Stomach (tissue), 9 donors: ENCODE results near the gene MRPL45. TPM values are rescaled to one million over a fixed set of nuclear protein-coding genes. Genes with fewer than 3 reads are reported as not detected.

ENCODE experiments used
- DNase-seq, 2 donors: peaks; one replicate each; pipeline versions ENCODE4 v3.0.0 to v3.0.0-alpha.2; 2013 to 2019
- H3K27ac ChIP-seq, 5 donors: fragments of 200-600 bp in 4 of 5; sonication (generic) in 4 of 5; one replicate each; pipeline ENCODE4 v1.5.1; 2013 to 2019; ENCODE audit warnings: mild to moderate bottlenecking in 1 of 5, moderate library complexity in 1 of 5
- H3K27me3 ChIP-seq, 3 donors: fragments of 200-600 bp; sonication (generic); one replicate each; pipeline ENCODE4 v1.5.1; 2017 to 2019; ENCODE audit warnings: mixed run types in 1 of 3
- H3K36me3 ChIP-seq, 4 donors: fragments of 200-600 bp; sonication (generic); 1 replicate in 3 of 4; 2 replicates in 1 of 4; pipeline ENCODE4 v1.5.1; 2016 to 2019
- H3K4me1 ChIP-seq, 4 donors: fragments of 200-600 bp; sonication (generic); one replicate each; pipeline ENCODE4 v1.5.1; 2016 to 2019
- H3K4me3 ChIP-seq, 4 donors: fragments of 200-600 bp; sonication (generic) in 3 of 4; one replicate each; pipeline ENCODE4 v1.5.1; 2016 to 2019; ENCODE audit warnings: mild to moderate bottlenecking in 1 of 4
- H3K9me3 ChIP-seq, 4 donors: fragments of 200-600 bp; sonication (generic); one replicate each; pipeline ENCODE4 v1.5.1; 2016 to 2019
- CTCF ChIP-seq, 7 experiments: fragments of 450-650 bp in 4 of 7; fragments of 200-600 bp in 3 of 7; sonication (generic) in 3 of 7; IDR thresholded peaks; one replicate each; pipeline ENCODE4 v1.5.1; 2016 to 2019; ENCODE audit warnings: antibody characterized with exemption in 7 of 7, control low read depth in 2 of 7, mild to moderate bottlenecking in 1 of 7
- EP300 ChIP-seq: sonication (generic); formaldehyde crosslinking; IDR thresholded peaks from one replicate; pipeline ENCODE4 v1.6.1; 2017; ENCODE audit warnings: antibody characterized with exemption
- POLR2A ChIP-seq, 4 donors: fragments of 450-650 bp; IDR thresholded peaks; one replicate each; pipeline ENCODE4 v1.6.1; 2016; ENCODE audit warnings: antibody characterized with exemption in 4 of 4, control low read depth in 2 of 4, mild to moderate bottlenecking in 1 of 4, moderate library complexity in 1 of 4
- POLR2AphosphoS5 ChIP-seq, 3 donors: sonication (generic); formaldehyde crosslinking; IDR thresholded peaks; one replicate each; pipeline ENCODE4 v1.6.1; 2016; ENCODE audit warnings: antibody characterized with exemption in 3 of 3
- WGBS, 5 donors: extraction: QIAGEN DNeasy Blood & Tissue Kit in 3 of 5; methylation state at CpG; one replicate each; pipeline versions ENCODE4 v1.1.5 to v1.1.7; 2013 to 2018; 5-methylcytosine and 5-hydroxymethylcytosine counted together
- intact Hi-C: fragments of 100-400 bp; cut with DNase I; formaldehyde crosslinking; loops from one replicate; pipeline ENCODE4 v1.15.1; 2023; ENCODE audit warnings: low total_unique reads
- polyA plus RNA-seq, 3 donors: library from polyadenylated mRNA; stranded (reverse); fragments of 200-250 nt; gene quantifications; one replicate each; pipeline ENCODE4 v1.2.3, GENCODE V29; 2013
- total RNA-seq, 5 donors: library from RNA; depleted of rRNA; stranded (reverse); fragments of >200 nt; gene quantifications; one replicate each; pipeline versions ENCODE4 v1.1.0 to v1.2.3, GENCODE V29; 2014 to 2016
- donor health status: healthy with polysubstance abuse.
- donor health status: Bipolar disorder and iron deficiency.
- donor health status: healthy.

The MRPL45 gene
- total and polyA plus RNA-seq, 8 donors: 5.4 to 49.2 (median 22.8) TPM

- H3K4me3 ChIP-seq: no peak overlapping the region
- intact Hi-C loops: no loop called here
- WGBS, 5 donors: 87 to 94% (median 90%) methylated on average over 4 to 7 of the region's 7 CpGs
Observed at GRCh38 chr17:38332735-38333134, 35.8 kb downstream of the MRPL45 start.

DNA sequence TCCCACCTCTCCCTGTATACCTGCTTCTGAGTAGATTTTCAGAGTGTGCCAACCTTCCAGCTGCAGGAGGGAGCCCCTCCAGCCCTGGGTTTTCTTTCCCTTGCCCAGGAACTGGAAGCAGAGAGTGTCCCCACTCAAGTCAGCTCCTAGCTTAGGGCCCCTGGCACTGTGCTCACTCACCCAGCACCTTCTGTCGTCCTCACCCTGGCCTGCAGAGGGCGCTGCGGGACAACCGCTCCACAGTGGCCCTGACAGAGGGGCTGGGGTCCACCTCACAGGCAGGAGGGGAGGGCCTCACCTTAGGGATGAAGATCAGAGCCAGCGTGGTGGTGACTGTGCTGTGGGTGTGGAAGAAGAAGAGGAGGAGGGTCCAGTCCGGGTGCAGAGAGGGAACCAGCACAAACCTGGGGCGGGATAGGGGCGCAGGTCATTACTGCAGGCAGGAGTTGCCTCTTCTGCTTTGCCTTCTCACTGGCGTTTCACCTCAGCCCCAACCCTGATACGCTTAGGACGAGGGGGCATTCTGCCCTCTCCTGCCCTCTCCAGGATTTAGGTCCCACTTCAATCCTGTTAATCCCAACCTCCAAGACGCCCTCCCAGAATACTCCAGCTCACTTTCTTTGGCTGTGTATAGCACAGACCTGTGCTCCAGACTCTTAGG lies 36.8 kb downstream of the MRPL45 start:
- Histone ChIP-seq H3K4me1 (peaks cover 0 to 7% (median 0%) of the 10 kb centered on the region in 4 donors), H3K4me3 (no peak overlapping the region), H3K36me3 (no peaks in the 10 kb centered on the region), H3K9me3 (no peaks in the 10 kb centered on the region), H3K27me3 (peaks cover 0 to 53% (median 0%) of the 10 kb centered on the region in 3 donors), H3K27ac (no peak overlapping the region)
- TF ChIP-seq POLR2AphosphoS5 (IDR thresholded peaks at IDR 0.05) (no peak), CTCF (IDR thresholded peaks at IDR 0.05) (peak in 1 of 7 experiments; percentile 30)
- WGBS, 5 donors: 43 to 59% (median 51%) methylated on average over 11 to 12 of the region's 12 CpGs
- intact Hi-C loops: no loop called here
- DNase-seq: peak; percentile 29 to 43

More at GRCh38 chr17:38332735-38333134, 35.8 kb downstream of the MRPL45 start:
- no peak for DNase-seq
- Histone ChIP-seq H3K9me3 (no peaks in the 10 kb centered on the region), H3K27ac (no peak overlapping the region), H3K4me1 (peaks cover 0 to 7% (median 0%) of the 10 kb centered on the region in 4 donors), H3K27me3 (peaks cover 0 to 53% (median 0%) of the 10 kb centered on the region in 3 donors), H3K36me3 (no peaks in the 10 kb centered on the region)
- TF ChIP-seq POLR2A (IDR thresholded peaks at IDR 0.05) (no peak), EP300 (no peak), POLR2AphosphoS5 (IDR thresholded peaks at IDR 0.05) (no peak), CTCF (IDR thresholded peaks at IDR 0.05) (no peak)

- Histone ChIP-seq H3K4me3 (no peak overlapping the region), H3K27me3 (peaks cover 0 to 45% (median 0%) of the 10 kb centered on the region in 3 donors), H3K36me3 (no peaks in the 10 kb centered on the region), H3K9me3 (no peaks in the 10 kb centered on the region), H3K27ac (no peak overlapping the region), H3K4me1 (peaks cover 0 to 7% (median 0%) of the 10 kb centered on the region in 4 donors)
- no peak for DNase-seq
- intact Hi-C loops: no loop called here
- TF ChIP-seq CTCF (IDR thresholded peaks at IDR 0.05) (no peak), POLR2A (IDR thresholded peaks at IDR 0.05) (no peak), EP300 (no peak), POLR2AphosphoS5 (IDR thresholded peaks at IDR 0.05) (no peak)
- WGBS, 5 donors: 81 to 88% (median 87%) methylated on average over 23 to 30 of the region's 30 CpGs
Observed at GRCh38 chr17:38334480-38335364, 37.8 kb downstream of the MRPL45 start.

DNA sequence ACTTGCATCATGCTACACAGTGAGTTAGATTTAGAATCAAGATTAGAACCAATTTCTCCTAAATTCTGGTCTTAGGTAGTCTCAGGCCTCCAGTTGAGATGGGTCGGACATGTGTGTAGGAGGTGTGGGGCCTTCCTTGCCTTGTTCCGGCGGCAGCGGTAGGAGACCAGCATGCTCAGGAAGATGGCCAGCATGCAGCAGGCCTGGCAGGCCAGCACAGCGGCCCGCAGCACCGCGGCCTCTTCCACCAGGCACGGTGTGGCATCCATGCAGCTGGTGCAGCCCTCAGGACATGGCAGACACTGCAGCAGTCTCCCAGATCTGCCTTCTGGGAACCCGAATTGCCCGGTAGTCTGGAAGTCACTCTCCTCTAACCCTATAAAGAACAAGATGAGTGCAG lies 39.9 kb downstream of the MRPL45 start:
- no peak for DNase-seq
- intact Hi-C loops: no loop called here

More for the DNA sequence above, 39.9 kb downstream of the MRPL45 start:
- WGBS, 5 donors: 91 to 96% (median 95%) methylated on average over 5 to 11 of the region's 11 CpGs
- H3K4me1 ChIP-seq: peaks cover 7 to 8% (median 7%) of the 10 kb centered on the region in 4 donors
- no peak overlapping the region for H3K27ac ChIP-seq
- TF ChIP-seq POLR2AphosphoS5 (IDR thresholded peaks at IDR 0.05) (no peak), EP300 (no peak), POLR2A (IDR thresholded peaks at IDR 0.05) (no peak), CTCF (IDR thresholded peaks at IDR 0.05) (no peak)
- H3K36me3 ChIP-seq: no peaks in the 10 kb centered on the region
- H3K9me3 ChIP-seq: no peaks in the 10 kb centered on the region
- H3K27me3 ChIP-seq: peaks cover 0 to 30% (median 0%) of the 10 kb centered on the region in 3 donors
- H3K4me3 ChIP-seq: no peak overlapping the region
